ENCODE measurements around the gene OCA2.

Gene OCA2

GRCh38 chr15:28106294-28107110, 7.4 kb upstream of the OCA2 start:
- no peak for TF ChIP-seq CTCF (IDR thresholded peaks at IDR 0.05; ENCODE audit: low read depth, low read length)
- no peak for DNase-seq (ENCODE audit: extremely low read depth, low read depth)

GRCh38 chr15:28105793-28106192, 6.7 kb upstream of the OCA2 start:
- TF ChIP-seq CTCF (IDR thresholded peaks at IDR 0.05; ENCODE audit: low read depth, low read length): no peak
- no peak for DNase-seq (ENCODE audit: extremely low read depth, low read depth)

DNA sequence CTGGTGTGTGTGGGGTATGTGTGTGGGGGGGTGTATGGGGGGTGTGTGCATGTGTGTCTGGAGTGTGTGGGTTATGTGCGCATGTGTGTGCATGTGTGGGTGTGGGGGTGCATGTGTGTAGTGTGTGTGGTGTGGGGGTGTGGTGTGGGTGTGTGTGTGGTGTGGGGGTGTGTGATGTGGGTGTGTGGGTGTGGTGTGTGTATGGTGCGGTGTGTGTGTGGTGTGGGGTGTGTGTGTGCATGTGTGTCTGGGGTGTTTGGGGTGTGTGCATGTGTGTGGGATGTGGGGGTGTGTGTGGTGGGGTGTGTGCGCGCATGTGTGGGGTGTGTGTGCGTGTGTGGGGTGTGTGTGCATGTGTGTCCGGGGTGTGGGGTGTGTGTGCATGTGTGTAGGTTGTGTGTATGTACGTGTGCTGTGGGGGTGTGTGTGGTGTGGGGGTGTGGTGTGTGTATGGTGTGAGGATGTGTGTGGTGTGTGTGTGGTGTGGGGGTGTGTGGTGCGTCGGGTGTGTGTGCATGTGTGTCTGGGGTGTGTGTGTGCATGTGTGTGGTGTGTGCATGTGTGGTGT, 6.2 kb upstream of the OCA2 start:
- DNase-seq (ENCODE audit: extremely low read depth, low read depth): no peak
- no peak for TF ChIP-seq CTCF (IDR thresholded peaks at IDR 0.05; ENCODE audit: low read depth, low read length)

DNA sequence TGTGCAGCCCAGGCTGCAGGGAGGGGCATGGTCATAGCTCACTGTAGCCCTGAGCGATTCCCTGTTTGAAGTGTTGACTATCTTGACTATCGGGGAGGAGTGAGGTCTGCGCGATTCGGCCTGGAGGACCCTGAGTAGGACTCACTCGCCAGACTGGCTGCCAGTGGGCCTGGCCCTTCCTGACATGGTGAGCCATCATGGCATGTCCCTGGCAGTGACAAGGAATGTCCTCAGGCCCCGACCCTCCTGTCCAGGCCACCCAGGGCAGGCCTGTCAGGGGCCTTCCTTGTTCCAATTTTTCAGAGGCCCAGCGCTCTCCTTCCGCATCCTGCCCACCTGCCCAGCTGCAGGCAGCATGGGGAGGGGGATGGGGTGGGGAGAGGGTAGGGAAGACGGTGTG, 5.2 kb upstream of the OCA2 start:
- no peak for DNase-seq (ENCODE audit: extremely low read depth, low read depth)
- TF ChIP-seq CTCF (IDR thresholded peaks at IDR 0.05; ENCODE audit: low read depth, low read length): no peak

DNA sequence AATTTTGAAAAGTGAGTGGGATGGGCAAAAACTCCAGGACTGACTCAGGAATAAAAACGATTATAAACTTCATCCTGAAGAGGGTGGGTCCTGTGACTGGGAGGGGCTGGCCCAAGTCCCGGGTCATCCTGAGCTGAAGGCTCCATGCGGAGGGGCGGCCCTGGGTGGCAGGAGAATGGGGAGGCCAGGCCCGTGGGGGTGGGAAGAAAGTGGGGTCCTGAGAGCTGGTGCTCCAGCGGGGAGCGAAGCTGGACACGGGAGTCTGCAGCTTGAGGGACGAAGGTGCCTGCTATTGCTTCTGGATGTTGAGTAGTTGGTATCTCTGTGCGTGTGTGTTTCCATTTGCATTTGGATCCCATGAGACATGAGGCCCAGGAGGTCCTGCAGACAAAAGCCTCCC, 4.7 kb upstream of the OCA2 start:
- DNase-seq (ENCODE audit: extremely low read depth, low read depth): no peak

DNA sequence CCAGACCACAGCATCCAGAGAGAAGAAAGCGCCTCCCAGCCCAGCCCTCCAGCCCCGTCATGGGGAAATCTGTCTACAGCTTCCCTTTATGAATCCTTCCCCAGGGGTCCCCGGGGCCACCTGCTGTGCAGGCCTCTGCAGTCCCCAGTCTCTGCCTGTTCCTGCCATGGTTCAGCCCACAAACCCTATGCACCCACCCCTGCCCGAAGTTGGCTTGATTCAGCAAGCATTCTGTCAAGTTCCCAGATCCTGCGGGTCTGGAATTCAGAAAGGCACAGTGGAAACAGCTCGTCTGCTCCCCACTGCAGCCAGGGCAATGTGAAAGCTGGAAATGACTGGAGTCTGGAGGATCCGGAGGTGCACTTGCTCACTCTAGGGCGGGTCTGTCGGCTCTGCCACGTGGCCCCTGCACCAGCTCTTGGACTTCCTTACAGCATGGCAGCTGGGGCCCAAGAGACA, 2.9 kb upstream of the OCA2 start:
- TF ChIP-seq CTCF (IDR thresholded peaks at IDR 0.05; ENCODE audit: low read depth, low read length): no peak
- no peak for DNase-seq (ENCODE audit: extremely low read depth, low read depth)

More for the DNA sequence above, 4.7 kb upstream of the OCA2 start:
- TF ChIP-seq CTCF (IDR thresholded peaks at IDR 0.05; ENCODE audit: low read depth, low read length): no peak

GRCh38 chr15:28101201-28101600, 2.1 kb upstream of the OCA2 start:
- DNase-seq (ENCODE audit: extremely low read depth, low read depth): no peak
- TF ChIP-seq CTCF (IDR thresholded peaks at IDR 0.05; ENCODE audit: low read depth, low read length): no peak
